Measurements from ENCODE around the gene RMND1. TPM values are rescaled to one million over a fixed set of nuclear protein-coding genes. Genes with fewer than 3 reads are reported as not detected.

Gene RMND1
- total and polyA plus RNA-seq, 9 of the 15 experiments (the other 6 are each of a cell fraction or from before 2014, with no cell fraction given): 26.9 to 47.8 (median 36.2) TPM

DNA sequence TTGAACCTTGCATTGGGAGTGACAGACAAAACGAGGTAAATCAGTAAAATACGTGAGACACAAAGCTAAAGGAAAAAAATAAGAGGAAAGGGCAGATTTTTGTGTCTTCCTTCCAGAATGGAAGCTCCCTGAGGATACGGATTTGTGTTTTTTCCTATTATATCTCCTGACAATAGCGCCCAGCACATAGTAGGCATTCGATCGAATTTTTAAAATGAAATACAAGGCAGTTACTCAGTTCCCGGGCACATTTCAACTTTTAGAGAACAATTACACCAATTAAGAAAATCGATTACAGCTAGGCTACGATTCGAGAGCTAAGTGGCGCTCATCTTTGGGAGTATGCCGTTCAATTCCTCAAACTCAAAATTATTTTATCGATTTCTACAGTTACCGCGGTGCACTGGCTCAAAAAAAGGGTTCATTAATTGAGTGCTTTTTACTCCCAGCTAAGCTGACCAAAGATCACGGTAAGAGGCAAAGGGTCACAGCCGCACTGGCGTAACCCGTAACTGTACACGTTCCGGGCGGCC lies 443 bp downstream of the RMND1 start:
- ATAC-seq (no peak), DNase-seq (ENCODE audit: extremely low read depth in 1 of 4, low spot score in 3 of 4) (no peak), FAIRE-seq (peak; percentile 35)
- intact Hi-C loops (cut with micrococcal nuclease): loop anchor here (5.0 kb wide), 1 partner anchor 1531 kb away; the partner anchor contains the start of gene FBXO5
- H3K9ac ChIP-seq (ENCODE audit: insufficient read depth in 1 of 2, low read depth in 2 of 2, low read length in 2 of 2): peak overlapping the region; percentile 91 to 93
- H2AFZ ChIP-seq (ENCODE audit: low read depth, low read length): peak overlapping the region; percentile 95
- peaks cover 56% of the 10 kb centered on the region for H3K79me2 ChIP-seq (ENCODE audit: control insufficient read depth, insufficient read depth, low read length)
- H3K4me3 ChIP-seq: peak overlapping the region; percentile 75
- CTCF ChIA-PET (ENCODE audit: low intra/inter-chr PET ratio): no interaction called here
- peak overlapping the region; percentile 78 for H3K27ac ChIP-seq (ENCODE audit: extremely low read depth, low read depth, low read length)
- in situ Hi-C loops (cut with MboI): no loop called here
- no peaks in the 10 kb centered on the region for H3K27me3 ChIP-seq (ENCODE audit: control insufficient read depth in 2 of 2, insufficient read depth in 2 of 2, low read length in 2 of 2)
- POLR2A ChIA-PET: interaction anchor here (0.7 to 2.0 kb wide), 7 partner anchors 9 to 1124 kb away, joined by 3 to 18 read pairs (median 5); no protein-coding TSS in a partner anchor
- H4K20me1 ChIP-seq (replicated peaks; ENCODE audit: control insufficient read depth, insufficient read depth, low read length): no peaks in the 10 kb centered on the region
- BruUV-seq (replicated peaks): TSS peak; percentile 84
- no peaks in the 10 kb centered on the region for H3K9me3 ChIP-seq (replicated peaks; ENCODE audit: control insufficient read depth, insufficient read depth, low read depth, low read length)
- under 1% methylated on average over 22 of the region's 22 CpGs for WGBS (ENCODE audit: insufficient coverage, low coverage, missing lambda C conversion rate)
- H3K4me1 ChIP-seq (replicated peaks in 1 of 2; ENCODE audit: control insufficient read depth in 2 of 2, insufficient read depth in 2 of 2, low read length in 2 of 2): peaks cover 0 to 7% of the 10 kb centered on the region in 2 experiments; a peak in 4 of 5 replicates
- peak overlapping the region; percentile 91 for H3K4me2 ChIP-seq (ENCODE audit: insufficient read depth, low read length)
- no peaks in the 10 kb centered on the region for H3K9me1 ChIP-seq (ENCODE audit: control insufficient read depth, insufficient read depth, low read length)
- peaks cover 13% of the 10 kb centered on the region for H3K36me3 ChIP-seq (ENCODE audit: control insufficient read depth, insufficient read depth, low read length)
- TF ChIP-seq KAT7 (CRISPR knock-in tag; IDR thresholded peaks at IDR 0.05; ENCODE audit: borderline replicate concordance) (0 out of 2 replicates have a peak, but pooled peaks have one; percentile 26), FOXP1 (CRISPR knock-in tag; IDR thresholded peaks at IDR 0.05) (peak; percentile 9; the same call in 1 of the 2 replicates), ZKSCAN1 (IDR thresholded peaks at IDR 0.05; ENCODE audit: low read depth, low read length) (peak; percentile 67; the same call in 1 of the 2 replicates), SMARCE1 (IDR thresholded peaks at IDR 0.05) (0 out of 2 replicates have a peak, but pooled peaks have one; percentile 47), SMARCA4 (IDR thresholded peaks at IDR 0.05) (peak; percentile 20; the same call in 1 of the 2 replicates), ZBTB17 (CRISPR knock-in tag; IDR thresholded peaks at IDR 0.05) (no peak), TBL1XR1 (IDR thresholded peaks at IDR 0.05; ENCODE audit: low read length in 2 of 2) (no peak), SETDB1 (IDR thresholded peaks at IDR 0.05; ENCODE audit: low read length) (no peak)
- TF ChIP-seq, protein P1, sequence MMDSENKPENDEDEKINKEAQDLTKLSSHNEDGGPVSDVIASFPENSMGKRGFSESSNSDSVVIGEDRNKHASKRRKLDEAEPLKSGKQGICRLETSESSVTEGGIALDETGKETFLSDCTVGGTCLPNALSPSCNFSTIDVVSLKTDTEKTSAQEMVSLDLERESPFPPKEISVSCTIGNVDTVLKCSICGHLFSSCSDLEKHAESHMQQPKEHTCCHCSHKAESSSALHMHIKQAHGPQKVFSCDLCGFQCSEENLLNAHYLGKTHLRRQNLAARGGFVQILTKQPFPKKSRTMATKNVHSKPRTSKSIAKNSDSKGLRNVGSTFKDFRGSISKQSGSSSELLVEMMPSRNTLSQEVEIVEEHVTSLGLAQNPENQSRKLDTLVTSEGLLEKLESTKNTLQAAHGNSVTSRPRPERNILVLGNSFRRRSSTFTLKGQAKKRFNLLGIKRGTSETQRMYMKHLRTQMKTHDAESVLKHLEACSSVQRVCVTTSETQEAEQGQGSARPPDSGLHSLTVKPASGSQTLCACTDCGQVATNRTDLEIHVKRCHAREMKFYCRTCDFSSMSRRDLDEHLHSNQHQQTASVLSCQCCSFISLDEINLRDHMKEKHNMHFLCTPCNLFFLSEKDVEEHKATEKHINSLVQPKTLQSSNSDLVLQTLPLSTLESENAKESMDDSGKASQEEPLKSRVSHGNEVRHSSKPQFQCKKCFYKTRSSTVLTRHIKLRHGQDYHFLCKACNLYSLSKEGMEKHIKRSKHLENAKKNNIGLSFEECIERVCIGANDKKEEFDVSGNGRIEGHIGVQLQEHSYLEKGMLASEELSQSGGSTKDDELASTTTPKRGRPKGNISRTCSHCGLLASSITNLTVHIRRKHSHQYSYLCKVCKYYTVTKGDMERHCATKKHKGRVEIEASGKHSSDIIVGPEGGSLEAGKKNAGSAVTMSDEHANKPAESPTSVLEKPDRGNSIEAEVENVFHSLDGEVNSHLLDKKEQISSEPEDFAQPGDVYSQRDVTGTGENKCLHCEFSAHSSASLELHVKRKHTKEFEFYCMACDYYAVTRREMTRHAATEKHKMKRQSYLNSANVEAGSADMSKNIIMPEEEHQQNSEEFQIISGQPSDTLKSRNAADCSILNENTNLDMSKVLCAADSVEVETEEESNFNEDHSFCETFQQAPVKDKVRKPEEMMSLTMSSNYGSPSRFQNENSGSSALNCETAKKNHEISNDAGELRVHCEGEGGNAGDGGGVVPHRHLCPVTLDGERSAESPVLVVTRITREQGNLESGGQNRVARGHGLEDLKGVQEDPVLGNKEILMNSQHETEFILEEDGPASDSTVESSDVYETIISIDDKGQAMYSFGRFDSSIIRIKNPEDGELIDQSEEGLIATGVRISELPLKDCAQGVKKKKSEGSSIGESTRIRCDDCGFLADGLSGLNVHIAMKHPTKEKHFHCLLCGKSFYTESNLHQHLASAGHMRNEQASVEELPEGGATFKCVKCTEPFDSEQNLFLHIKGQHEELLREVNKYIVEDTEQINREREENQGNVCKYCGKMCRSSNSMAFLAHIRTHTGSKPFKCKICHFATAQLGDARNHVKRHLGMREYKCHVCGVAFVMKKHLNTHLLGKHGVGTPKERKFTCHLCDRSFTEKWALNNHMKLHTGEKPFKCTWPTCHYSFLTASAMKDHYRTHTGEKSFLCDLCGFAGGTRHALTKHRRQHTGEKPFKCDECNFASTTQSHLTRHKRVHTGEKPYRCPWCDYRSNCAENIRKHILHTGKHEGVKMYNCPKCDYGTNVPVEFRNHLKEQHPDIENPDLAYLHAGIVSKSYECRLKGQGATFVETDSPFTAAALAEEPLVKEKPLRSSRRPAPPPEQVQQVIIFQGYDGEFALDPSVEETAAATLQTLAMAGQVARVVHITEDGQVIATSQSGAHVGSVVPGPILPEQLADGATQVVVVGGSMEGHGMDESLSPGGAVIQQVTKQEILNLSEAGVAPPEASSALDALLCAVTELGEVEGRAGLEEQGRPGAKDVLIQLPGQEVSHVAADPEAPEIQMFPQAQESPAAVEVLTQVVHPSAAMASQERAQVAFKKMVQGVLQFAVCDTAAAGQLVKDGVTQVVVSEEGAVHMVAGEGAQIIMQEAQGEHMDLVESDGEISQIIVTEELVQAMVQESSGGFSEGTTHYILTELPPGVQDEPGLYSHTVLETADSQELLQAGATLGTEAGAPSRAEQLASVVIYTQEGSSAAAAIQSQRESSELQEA (IDR thresholded peaks at IDR 0.05; ENCODE audit: low read depth): no peak
- TF ChIP-seq, protein P2, sequence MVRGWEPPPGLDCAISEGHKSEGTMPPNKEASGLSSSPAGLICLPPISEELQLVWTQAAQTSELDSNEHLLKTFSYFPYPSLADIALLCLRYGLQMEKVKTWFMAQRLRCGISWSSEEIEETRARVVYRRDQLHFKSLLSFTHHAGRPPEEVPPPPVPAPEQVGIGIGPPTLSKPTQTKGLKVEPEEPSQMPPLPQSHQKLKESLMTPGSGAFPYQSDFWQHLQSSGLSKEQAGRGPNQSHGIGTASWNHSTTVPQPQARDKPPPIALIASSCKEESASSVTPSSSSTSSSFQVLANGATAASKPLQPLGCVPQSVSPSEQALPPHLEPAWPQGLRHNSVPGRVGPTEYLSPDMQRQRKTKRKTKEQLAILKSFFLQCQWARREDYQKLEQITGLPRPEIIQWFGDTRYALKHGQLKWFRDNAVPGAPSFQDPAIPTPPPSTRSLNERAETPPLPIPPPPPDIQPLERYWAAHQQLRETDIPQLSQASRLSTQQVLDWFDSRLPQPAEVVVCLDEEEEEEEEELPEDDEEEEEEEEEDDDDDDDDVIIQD (CRISPR knock-in tag; IDR thresholded peaks at IDR 0.05): no peak
- TF ChIP-seq, protein P3, sequence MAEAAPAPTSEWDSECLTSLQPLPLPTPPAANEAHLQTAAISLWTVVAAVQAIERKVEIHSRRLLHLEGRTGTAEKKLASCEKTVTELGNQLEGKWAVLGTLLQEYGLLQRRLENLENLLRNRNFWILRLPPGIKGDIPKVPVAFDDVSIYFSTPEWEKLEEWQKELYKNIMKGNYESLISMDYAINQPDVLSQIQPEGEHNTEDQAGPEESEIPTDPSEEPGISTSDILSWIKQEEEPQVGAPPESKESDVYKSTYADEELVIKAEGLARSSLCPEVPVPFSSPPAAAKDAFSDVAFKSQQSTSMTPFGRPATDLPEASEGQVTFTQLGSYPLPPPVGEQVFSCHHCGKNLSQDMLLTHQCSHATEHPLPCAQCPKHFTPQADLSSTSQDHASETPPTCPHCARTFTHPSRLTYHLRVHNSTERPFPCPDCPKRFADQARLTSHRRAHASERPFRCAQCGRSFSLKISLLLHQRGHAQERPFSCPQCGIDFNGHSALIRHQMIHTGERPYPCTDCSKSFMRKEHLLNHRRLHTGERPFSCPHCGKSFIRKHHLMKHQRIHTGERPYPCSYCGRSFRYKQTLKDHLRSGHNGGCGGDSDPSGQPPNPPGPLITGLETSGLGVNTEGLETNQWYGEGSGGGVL (CRISPR knock-in tag; IDR thresholded peaks at IDR 0.05): no peak

All from K562 (cell line).